CD4-positive, alpha-beta T cell treated with Interleukin-4 for 4 hours (primary cell): ENCODE results near the gene OBP2B.
"Not testable (repeated sequence)": the region's sequence is repeated elsewhere in the genome, so short reads cannot be mapped to it uniquely, and the experiment has no call there.

Experiments
- DNase-seq: peaks from one replicate; pipeline ENCODE4 v3.0.0-alpha.2; 2020

Gene OBP2B

GRCh38 chr9:133208880-133209300 lies at the start of gene OBP2B:
TSS of gene OBP2B (minus strand) at chr9:133209250. CDS start at chr9:133209199, 51 bp downstream.
- not testable (repeated sequence) for DNase-seq

- no peak for DNase-seq
Measured at GRCh38 chr9:133258061-133259015, 49.3 kb upstream of the OBP2B start.

GRCh38 chr9:133257465-133257956 lies 48.5 kb upstream of the OBP2B start:
- no peak for DNase-seq

- DNase-seq = no peak
Measured at GRCh38 chr9:133256686-133257091, 47.6 kb upstream of the OBP2B start.

DNA sequence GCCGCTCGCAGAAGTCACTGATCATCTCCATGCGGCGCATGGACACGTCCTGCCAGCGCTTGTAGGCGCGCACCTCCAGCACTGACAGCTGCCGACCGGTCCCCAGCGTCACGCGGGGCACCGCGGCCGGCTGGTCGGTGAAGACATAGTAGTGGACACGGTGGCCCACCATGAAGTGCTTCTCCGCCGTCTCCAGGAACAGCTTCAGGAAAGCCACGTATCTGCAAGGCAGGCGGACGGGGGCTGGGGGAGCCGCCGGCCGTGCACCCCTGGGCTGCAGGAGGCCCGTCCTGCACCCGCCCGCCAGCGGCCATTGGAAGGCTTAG lies 47.0 kb upstream of the OBP2B start:
- no peak for DNase-seq

DNA sequence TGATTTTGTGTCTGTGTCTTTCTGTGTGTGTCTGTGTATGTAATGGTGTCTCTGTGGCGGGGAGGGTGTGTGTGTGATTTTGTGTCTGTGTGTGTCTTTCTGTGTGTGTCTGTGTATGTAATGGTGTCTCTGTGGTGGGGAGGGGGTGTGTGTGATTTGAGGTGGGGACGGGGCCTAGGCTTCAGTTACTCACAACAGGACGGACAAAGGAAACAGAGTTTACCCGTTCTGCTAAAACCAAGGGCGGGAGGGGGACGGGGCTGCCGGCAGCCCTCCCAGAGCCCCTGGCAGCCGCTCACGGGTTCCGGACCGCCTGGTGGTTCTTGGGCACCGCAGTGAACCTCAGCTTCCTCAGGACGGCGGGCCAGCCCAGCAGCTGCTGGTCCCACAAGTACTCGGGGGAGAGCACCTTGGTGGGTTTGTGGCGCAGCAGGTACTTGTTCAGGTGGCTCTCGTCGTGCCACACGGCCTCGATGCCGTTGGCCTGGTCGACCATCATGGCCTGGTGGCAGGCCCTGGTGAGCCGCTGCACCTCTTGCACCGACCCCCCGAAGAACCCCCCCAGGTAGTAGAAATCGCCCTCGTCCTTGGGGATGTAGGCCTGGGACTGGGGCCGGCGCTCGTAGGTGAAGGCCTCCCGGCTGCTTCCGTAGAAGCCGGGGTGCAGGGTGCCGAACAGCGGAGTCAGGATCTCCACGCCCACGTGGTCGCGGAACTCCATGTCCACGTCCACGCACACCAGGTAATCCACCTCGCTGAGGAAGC lies 46.5 kb upstream of the OBP2B start:
- DNase-seq = no peak

GRCh38 chr9:133254471-133254870 lies 45.4 kb upstream of the OBP2B start:
- DNase-seq = no peak

GRCh38 chr9:133253268-133253667 lies 44.2 kb upstream of the OBP2B start:
- DNase-seq = no peak

- DNase-seq = no peak
Measured at GRCh38 chr9:133252301-133253020, 43.4 kb upstream of the OBP2B start.

- DNase-seq = no peak
Measured at GRCh38 chr9:133251773-133252172, 42.7 kb upstream of the OBP2B start.

GRCh38 chr9:133251221-133251620 lies 42.2 kb upstream of the OBP2B start:
- not testable (repeated sequence) for DNase-seq

DNA sequence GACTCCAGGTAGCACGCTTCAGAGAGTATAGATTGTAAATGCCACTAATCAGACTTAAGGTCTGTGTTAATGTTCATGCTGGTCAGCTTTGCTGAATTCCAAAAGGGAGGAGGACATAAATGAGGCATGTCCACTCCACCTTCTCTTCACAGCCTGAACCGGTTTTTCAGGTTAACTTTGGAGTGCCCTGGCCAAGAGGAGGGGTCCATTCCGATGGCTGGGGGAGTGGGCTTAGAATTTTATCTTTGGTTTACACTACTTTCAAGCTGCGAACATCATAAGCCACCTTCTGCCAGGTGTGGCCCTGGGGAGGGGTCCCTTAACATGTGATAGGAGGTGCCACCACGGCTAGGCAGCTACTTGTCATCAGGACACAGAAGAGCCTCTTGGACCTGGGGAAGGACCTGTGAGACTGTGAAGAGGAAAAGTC lies 41.7 kb upstream of the OBP2B start:
- DNase-seq = no peak

- no peak for DNase-seq
Measured at GRCh38 chr9:133249337-133249736, 40.3 kb upstream of the OBP2B start.

DNA sequence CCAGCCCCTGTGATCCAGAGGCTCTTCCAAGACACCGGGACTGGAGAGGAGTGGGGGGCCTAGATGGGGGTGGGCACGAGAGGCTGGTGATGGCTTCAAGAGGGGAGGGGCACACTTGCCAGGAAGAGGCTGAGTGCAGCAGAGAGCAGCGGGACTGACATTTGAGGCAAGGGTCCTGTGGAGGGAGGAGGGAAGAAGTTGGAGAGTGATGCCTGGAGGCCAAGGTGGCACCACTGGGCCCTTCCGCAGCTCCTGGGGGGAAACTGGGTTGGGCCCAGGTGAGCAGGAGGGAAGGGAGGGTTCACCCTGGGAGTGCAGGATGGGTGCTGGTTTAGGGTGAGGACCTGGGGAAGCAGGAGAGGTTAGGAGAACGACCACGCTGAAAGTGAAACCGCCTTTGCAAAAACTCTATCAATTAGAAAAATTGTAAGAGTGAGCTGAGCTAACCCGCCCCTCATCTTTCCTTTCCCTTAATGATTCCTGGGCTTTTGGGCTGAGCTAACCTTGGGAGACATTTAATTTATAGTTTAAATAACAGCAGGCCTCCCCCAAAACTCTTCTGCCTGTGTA lies 39.8 kb upstream of the OBP2B start:
- DNase-seq = no peak

DNA sequence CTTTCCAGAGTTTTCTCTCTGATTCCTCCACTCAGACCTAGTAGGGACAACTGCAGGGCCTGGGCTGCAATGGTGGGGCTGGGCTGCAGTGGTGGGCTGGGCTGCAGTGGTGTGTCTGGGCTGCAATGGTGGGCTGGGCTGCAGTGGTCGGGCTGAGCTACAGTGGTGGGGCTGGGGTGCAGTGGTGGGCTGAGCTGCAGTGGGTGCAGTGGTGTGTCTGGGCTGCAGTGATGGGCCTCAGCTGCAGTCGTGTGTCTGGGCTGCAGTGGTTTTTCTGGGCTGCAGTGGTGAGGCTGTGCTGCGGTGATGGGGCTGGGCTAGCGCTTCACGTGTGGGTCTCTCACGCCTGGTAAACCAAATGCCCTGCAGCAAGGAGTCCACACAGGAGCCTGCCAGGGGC lies 38.6 kb upstream of the OBP2B start:
- no peak for DNase-seq

DNA sequence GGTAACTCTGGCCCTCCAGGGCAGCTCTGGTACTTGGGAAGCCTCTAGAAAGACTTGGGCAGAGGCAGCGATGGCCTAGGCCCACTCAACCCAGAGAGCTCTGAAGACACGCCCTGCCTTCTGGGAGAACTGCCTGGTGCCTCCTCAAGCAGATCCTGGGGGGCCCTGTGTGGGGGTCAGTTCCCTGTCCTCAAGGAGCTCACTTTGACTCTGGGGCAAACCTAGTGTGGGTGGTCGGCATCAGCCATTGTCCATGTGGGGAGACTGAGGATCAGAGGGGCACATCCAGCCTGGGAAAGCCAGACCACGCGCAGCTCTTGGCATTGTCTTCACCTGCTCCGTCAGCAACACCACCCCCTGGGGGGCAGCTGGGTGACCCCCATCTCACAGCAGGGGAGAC lies 37.9 kb upstream of the OBP2B start:
- no peak for DNase-seq

DNA sequence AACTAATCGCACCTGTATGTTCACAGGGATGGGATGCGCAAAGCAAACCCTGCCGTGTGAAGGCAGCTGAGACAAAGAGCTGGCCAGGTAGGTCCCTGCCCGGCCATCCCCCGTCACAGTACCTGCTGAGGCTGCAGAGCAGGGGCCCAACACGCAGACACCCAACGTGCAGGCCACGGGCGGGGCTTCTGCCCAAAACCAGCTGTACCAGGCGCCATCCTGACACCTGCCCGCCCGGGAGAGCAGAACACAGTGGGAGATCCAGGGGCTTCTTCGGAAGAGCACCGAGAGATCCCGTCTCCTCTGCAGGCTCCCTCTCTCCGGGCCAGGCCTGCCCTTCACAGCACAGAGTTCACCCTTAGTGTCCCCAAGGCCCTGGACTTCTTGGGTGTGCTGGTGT lies 37.5 kb upstream of the OBP2B start:
- DNase-seq = no peak

DNA sequence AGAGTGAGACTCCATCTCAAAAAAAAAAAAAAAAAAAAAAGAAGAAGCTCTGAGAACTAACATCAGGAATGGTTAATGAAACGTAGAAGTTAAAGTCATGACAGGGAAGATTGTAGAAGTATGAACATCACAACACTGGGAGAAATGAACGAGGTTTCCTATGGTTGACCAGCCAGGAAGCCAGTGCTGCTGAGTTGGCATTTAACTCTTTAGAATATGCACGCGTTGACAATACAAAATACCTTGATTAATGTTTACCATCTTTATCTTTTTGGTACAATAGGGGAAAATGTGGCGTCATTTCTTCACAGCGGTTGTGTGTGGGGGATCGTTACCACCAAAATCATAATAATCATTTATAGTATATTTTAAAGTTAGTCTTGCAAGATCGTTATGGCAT lies 33.9 kb upstream of the OBP2B start:
- no peak for DNase-seq

DNA sequence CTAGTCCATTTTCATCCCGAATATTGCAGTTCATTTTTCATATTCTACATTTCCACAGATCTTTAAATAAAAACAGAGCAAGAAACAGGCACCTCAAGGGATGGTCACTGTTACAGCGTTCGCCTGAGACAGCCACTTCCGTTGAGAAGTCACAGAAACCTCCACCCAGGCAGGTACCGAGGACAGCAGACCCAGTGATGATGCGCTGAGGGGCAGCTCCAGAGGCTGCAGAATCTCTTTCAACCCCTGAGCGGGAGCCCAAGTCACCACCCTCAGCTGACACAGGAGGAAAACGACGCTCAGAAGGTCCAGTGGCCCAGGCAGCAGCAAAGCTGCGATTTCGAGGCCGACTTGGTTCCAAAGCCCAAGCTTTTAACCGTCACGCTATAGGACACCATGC lies 33.2 kb upstream of the OBP2B start:
- DNase-seq = no peak

DNA sequence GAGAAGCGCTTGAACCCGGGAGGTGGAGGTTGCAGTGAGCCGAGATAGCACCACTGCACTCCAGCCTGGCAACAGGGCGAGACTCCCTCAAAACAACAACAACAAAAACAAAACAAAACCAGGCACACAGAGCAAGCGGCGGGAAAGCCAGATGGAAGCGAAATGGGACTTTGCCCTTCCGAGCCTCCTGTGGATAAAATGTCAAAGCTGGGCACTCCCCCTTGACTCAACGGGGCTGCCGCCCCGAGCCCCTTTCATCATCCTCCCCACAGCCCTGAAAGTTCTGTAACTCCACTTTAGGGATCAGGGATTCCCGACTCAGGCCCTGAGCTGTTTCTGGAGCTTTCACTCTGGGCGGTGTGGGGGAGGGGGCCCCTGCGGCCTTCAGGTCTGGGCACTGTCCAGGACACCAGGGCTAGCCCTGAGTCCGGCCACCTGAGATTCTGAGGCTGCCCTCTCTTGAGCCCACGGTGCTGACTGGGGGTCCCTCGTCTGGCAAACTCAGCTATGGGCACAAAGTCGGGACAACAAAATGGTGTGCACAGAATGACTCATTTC lies 30.6 kb upstream of the OBP2B start:
- DNase-seq = no peak

GRCh38 chr9:133238851-133239532 lies 29.9 kb upstream of the OBP2B start:
- DNase-seq = peak; percentile 34
